Choroid plexus epithelial cell (primary cell): ENCODE data around the gene NMUR1.

Experiments used
- DNase-seq: peaks from one replicate; pipeline ENCODE4 v3.0.0-alpha.2; 2010; ENCODE audit warnings: low read depth
- H3K4me3 ChIP-seq: 2 replicates; pipeline ENCODE4 v1.5.1; 2011; ENCODE audit warnings: low read depth, mild to moderate bottlenecking, control low read depth, low read length, moderate library complexity
- TF ChIP-seq, protein P1 (sequence below): conservative IDR thresholded peaks from 2 replicates; pipeline ENCODE4 v1.5.1; 2011; ENCODE audit warnings: low read depth, mild to moderate bottlenecking, control low read depth, inconsistent platforms, low read length, moderate library complexity

The NMUR1 gene

DNA sequence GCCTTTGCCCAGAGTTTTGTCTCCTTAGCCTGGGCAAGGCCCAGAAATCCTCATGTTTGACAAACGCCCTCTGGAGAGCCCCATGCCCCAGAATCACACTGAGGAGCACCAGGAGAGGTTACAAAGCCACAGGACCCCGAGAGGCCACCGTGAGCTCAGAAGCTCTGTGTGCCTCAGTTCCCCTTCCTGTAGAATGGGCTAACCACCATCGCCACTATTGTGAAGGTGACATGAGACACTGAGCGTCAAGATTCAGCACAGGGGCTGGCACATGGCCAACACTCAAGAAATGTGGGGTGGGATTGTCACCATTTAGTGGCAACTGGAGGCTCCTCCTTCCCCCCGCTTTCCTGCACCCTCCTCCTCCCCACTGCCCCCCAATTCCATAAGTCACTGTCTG, 1.2 kb upstream of the NMUR1 start:
- H3K4me3 ChIP-seq: no peak overlapping the region
- no peak for DNase-seq
- TF ChIP-seq, protein P1, sequence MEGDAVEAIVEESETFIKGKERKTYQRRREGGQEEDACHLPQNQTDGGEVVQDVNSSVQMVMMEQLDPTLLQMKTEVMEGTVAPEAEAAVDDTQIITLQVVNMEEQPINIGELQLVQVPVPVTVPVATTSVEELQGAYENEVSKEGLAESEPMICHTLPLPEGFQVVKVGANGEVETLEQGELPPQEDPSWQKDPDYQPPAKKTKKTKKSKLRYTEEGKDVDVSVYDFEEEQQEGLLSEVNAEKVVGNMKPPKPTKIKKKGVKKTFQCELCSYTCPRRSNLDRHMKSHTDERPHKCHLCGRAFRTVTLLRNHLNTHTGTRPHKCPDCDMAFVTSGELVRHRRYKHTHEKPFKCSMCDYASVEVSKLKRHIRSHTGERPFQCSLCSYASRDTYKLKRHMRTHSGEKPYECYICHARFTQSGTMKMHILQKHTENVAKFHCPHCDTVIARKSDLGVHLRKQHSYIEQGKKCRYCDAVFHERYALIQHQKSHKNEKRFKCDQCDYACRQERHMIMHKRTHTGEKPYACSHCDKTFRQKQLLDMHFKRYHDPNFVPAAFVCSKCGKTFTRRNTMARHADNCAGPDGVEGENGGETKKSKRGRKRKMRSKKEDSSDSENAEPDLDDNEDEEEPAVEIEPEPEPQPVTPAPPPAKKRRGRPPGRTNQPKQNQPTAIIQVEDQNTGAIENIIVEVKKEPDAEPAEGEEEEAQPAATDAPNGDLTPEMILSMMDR: no peak

DNA sequence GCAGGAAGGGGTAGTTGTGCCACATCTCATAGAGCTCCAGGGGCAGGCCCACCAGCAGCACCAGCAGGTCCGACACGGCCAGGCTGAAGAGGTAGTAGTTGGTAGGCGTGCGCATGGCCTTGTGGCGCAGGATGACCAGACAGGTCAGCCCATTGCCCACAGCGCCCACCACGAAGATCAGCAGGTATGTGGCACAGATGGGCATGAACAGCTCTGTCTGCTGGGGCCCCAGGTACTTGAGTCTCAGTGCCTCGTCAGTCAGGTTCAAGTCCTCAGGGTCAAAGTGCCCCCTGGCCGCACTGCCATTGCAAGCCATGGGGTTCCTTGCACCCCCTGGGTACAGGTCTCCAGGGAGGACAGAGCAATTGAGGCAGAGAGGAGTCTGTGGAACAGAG, 1.6 kb downstream of the NMUR1 start:
- no peak overlapping the region for H3K4me3 ChIP-seq
- TF ChIP-seq, protein P1: no peak
- no peak for DNase-seq

DNA sequence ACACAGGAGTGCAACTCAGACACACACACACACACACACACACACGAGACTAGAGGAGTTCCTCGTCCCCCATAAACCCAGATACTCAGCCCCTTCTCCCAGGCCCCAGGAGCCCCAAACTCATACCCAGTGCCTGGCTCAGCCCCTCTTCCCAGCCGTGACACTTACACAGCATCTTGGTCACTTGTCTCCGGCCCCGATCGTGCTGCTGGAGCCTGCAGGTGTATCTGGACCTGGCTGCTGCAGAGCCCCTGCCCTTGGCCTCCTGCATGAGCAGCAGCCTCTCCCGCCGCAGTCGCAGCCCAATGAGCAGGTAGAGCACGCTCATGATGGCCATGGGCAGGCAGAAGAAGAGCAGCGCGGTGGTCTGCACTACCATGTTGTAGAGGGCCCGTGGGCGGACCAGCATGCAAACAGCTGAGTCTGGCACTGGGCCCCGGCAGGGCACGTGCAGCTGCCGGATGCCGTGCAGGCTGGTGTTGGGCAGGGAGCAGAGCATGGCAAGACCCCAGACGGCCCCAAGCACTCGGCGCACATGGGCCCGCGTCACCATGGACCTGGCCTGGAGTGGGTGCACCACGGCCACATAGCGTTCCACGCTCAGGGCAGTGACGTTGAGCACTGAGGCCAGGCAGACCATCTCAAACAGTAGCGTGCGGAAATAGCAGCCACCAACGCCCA, 2.1 kb downstream of the NMUR1 start:
- TF ChIP-seq, protein P1: no peak
- DNase-seq: no peak
- no peak overlapping the region for H3K4me3 ChIP-seq

DNA sequence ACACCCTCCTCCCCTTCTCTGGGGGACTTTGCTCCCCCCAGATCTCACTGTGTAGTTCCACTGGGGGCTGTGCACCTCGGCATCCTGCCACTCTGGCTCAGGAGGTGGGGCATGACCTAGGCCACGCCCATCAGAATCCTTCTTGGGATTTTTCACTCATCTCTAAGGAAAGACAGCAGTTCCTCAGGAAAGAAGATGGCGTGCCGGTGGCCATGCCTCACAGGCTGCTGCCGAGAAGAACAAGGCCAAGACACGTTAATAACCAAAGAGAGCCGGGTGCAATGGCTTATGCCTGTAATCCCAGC, 3.2 kb downstream of the NMUR1 start:
- TF ChIP-seq, protein P1: no peak
- H3K4me3 ChIP-seq: no peak overlapping the region
- DNase-seq: no peak

DNA sequence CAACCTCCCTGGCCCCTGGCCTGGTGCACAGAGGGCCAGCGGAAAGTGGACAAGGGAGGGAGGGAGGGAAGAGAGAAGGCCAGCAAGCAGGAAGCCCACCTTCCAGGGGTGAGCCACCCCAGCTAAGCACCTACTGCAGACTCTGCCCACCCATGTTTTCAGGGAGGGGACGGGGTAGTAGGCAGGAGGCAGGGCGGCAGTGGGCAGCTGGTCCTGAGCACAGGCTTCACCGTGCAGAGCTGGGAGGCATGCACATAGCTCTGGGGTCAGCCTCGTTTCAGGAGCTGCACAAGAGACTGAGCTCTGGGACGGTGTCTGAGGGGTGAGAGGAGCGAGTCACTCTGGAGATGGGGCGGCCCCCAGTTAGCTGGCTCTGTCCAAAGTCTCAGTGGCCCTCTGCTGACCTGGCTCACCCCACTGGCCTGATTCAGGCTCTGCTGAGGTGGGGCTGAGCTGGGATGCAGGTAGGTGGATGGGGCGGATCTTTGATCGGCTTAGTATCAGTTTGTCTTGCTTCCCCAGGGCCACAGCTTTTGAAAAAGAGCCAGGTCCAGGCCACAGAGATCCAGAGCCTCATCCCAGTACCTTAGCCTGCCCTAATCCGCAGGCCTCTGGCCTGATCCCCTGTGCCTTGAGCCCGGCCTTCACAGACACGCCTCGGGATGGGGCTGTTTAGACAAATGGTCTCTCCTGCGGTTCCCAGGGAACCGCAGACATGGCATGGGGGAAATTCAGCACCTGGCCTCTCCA, 3.7 kb downstream of the NMUR1 start:
- no peak overlapping the region for H3K4me3 ChIP-seq
- TF ChIP-seq, protein P1: no peak
- DNase-seq: no peak

DNA sequence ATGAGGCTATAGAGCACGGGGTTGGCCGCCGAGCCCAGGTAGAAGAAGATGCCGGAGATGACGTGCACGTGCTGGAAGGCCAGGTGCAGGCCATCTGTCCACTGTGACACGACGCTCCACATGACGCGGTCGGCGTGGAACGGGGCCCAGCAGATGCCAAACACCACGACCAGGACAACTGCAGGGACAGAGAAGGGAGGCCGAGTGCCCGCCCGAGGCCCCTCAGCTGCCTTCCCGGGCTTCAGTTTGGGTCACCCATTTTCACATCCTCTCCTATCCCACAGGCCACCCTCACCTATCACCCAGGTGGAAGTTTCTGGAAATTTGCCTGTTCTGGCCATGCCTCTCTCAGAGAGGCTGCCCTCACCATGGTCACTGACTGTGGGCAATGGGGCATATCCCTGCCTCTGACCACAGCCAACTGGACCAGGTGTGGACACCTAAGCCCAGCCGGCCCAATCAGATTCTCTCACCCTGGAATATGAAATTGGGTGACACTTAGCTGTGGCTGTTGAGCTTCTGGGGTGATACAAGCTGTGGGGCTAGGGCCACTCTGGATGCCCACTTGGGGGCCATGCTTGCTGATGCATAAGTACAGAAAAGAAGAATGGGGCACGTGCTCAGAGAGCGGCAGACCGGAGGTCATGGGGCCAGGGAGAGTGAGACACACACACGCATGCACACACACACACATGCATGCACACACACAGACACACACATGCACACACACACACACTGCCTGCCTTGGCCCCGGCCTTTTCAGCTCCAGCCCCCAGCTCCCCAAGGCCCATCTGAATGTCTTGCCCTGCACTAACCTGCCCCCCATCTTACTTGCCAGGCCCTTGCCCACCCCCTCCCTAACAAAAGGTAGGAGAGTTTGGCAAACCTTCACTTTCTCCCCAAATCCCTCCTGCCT, 4.7 kb downstream of the NMUR1 start:
- TF ChIP-seq, protein P1: no peak
- no peak overlapping the region for H3K4me3 ChIP-seq
- DNase-seq: no peak
